ENCODE data around the gene SLC25A13.
"Not testable (repeated sequence)": the region's sequence is repeated elsewhere in the genome, so short reads cannot be mapped to it uniquely, and the experiment has no call there.

SLC25A13 gene

DNA sequence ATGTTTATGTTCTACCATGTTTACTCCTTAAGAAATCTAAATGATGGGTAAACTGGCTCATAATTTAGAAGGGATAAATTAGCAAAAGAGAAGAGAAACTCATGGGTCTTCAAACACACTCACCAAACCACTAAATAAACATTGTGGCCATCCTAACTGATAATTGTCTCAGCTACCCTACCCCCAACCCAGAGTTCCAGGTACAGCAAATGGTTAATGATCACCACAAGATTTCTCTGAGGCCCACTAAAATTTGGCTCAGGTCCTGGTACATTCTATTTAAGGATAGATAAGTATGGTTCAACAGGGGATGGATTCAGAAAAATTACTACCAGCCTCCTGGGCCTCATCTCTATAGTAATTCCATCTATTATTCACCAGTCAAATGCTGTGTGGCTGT, 21.4 kb downstream of the SLC25A13 start:
- no peak for DNase-seq (ENCODE audit: low read depth in 2 of 2)

DNA sequence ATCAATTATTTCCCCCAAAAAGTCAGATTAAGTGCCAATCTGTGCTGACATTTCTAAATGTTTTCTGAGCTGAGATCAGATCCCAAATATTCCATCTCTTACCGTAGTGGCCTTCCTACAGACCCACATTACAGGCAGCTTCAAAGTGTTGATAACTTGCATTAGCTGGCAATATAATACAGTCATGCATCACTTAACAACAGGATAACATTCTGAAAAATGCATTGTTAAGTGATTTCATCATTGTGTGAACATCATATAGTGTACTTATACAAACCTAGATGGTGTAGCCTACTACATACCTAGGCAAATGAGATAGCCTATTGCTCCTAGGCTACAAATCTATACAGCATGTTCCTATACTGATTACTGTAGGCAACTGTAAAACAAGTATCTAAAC, 22.4 kb downstream of the SLC25A13 start:
- DNase-seq (ENCODE audit: low read depth in 2 of 2): no peak

DNA sequence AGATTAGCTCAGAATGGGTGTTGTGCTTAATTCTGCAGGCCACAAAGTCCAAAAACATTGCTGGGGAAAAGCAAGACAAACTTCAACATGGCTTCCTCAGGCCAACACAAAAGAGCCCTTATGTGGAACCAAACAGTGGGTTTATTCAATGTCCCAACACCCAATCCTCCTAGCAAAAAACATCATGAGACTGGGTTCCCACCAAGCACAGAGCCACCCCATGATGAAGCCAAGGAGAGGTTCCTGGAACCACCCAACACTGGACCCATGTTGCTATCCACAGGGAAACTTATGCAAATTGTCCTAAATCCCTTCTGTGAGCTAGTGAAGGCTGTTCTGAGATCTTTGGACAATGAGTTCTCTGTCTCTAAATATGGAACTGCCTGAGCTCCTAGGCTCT, 24.0 kb downstream of the SLC25A13 start:
- no peak for DNase-seq (ENCODE audit: low read depth in 2 of 2)

DNA sequence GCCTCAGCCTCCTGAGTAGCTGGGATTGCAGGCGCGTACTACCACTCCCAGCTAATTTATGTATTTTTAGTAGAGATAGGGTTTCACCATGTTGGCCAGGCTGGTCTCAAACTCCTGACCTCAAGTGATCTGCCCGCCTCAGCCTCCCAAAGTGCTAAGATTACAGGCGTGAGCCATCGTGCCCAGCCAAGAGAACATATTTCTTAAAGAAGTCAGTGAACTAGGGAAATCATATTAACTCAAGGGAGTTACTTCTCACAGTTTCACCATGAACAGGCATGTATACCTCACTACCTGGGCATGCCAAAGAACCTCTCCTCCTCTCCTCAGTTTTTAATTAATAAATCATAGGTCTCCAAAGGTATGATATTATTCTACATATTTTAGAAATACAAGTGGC, 24.5 kb downstream of the SLC25A13 start:
- DNase-seq (ENCODE audit: low read depth in 2 of 2): not testable (repeated sequence)

DNA sequence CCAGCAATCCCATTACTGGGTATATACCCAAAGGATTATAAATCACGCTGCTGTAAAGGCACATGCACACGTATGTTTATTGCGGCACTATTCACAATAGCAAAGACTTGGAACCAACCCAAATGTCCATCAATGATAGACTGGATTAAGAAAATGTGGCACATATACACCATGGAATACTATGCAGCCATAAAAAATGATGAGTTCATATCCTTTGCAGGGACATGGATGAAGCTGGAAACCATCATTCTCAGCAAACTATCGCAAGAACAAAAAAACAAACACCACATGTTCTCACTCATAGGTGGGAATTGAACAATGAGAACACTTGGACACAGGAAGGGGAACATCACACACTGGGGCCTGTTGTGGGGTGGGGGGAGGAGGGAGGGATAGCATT, 28.0 kb downstream of the SLC25A13 start:
- DNase-seq (ENCODE audit: low read depth in 2 of 2): not testable (repeated sequence)

DNA sequence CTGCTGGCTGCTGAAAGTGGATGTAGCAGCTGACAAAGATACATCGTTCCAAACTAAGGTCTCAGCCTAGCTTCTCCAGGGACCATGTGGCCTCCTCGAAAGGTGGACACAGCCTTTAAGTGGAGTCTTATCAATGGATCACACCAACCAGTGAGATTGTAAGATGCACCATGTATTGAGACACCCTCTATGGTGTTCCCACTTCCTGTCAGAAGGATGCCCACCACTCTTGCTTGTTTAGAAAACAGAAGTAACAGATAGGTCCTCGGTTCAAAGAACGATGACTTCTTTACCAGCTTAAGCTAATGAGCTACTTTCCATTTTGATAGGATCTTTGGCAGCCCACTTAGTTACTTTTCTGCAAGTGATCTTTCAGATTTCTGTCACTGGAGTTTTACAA, 34.3 kb downstream of the SLC25A13 start:
- DNase-seq (ENCODE audit: low read depth in 2 of 2): no peak

DNA sequence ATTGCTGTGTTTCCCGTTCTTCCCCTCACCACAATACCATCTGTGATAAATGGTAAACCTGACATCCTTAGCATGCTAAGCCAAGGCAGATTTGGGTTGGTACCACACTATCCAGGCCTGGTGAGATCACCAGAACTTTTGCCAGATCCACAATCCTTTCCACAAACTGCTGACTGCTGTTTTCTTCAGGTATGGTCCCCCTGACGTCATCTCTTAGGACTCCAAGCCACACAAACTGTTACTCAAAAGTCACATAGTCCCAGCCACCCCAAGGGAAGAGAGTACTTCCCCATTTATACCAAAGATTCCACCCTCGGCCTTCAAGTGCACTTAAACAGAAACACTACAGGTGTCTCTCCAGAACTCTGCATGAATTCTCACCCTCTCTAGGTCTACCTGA, 34.8 kb downstream of the SLC25A13 start:
- DNase-seq (ENCODE audit: low read depth in 2 of 2): no peak

DNA sequence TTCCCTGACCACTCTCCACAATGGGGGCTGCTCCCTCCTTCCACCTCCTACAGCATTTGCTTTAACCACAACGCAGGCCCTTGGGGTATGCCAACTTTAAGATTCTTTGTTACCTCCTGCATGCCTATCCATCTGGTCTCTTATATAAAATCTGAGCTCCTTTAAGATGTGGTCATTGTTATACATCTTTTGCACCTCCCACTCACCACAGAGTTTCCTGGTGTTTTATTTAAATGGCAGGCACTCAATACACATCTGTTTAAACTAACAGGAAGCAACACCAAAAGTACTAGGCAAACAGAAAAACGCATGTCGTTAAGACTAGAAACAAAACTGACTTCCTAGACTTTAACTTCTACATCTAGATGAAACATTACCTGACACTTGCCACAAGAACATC, 36.3 kb downstream of the SLC25A13 start:
- no peak for DNase-seq (ENCODE audit: low read depth in 2 of 2)

DNA sequence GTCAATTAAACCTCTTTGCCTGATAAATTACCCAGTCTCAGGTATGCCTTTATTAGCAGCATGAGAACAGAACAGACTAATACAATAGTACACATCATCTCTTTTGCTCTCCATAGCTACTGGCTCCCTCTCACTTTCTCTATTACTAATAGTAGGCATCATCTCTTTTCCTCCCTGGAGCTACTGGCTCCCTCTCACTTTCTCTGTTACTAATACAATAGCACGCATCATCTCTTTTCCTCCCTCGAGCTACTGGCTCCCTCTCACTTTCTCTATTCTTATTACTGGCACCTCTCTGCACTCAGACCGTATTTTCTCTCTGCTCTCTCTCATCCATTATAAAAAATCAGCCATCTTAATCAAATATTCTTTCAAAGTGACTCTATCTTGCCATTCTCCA, 37.1 kb downstream of the SLC25A13 start:
- no peak for DNase-seq (ENCODE audit: low read depth in 2 of 2)

DNA sequence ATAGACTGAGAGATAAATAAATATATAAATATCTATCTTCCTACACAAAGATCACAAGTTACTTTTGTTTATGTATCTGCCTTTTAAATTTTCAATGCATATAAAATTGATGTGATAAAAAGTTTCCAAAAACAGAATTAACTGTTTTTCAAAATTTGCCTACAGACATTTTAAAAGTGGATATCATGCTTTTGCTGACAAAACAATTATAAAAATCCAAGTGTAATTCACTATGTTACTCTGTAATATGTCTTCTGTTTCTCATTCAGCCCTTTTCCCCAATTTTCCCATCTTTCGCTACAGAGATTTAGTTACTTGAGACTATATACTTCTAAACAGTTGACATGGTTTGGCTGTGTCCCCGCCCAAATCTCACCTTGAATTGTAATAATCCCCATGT, 37.7 kb downstream of the SLC25A13 start:
- DNase-seq (ENCODE audit: low read depth in 2 of 2): no peak

DNA sequence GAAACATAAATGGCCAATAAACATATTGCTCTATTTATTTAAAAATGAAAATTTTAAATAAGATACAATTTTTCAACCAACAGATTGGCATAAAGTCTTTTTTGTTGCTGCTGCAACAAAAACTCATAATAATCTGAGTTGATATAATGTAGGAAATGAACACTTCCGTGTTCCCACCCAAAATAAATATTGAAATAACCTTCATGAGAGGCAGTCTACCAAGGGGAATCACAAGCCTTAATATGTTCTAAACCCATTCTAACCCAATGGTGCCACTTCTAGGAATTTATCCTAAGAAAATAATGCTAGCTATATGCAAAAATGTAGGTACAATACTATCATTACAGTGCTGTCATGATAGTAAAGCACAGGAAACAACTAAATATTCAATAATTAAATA, 39.1 kb downstream of the SLC25A13 start:
- no peak for DNase-seq (ENCODE audit: low read depth in 2 of 2)

DNA sequence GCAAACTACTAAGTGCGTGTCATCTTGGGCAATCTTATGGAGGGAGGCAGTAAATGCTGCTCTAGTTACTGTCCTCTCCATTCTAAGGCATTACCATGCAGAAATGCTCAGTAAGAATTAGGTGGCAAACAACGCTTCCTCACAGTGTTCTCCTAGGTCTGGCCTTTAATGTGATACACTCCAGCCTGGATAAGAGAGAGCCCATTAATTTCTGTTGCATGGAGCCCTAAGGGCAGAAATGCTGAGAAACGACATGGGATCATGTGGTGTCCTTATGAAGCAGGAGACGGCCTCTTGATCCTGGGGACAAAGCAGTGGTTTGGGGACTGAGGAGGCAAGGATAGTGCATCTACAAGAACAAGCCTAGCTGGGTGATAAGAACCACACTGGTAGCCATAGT, 44.0 kb downstream of the SLC25A13 start:
- no peak for DNase-seq (ENCODE audit: low read depth in 2 of 2)

DNA sequence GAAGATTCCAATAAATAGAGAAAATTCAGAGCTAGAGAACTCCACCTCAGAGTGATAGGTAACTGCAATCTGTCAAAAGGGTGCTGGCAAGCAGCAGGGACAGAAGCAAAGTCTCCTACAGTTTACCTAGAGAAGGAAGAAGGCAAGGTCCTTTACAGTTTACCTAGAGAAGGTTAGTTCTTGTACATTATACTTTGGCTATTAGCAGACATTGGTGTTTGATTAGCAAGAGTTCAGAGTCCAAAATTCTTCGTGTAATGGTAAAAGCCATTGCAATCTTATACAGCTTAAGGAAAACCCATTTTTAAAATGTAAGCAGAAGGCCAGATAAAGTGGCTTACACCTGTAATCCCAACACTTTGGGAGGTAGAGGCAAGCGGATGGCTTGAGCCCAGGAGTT, 45.9 kb downstream of the SLC25A13 start:
- no peak for DNase-seq (ENCODE audit: low read depth in 2 of 2)

DNA sequence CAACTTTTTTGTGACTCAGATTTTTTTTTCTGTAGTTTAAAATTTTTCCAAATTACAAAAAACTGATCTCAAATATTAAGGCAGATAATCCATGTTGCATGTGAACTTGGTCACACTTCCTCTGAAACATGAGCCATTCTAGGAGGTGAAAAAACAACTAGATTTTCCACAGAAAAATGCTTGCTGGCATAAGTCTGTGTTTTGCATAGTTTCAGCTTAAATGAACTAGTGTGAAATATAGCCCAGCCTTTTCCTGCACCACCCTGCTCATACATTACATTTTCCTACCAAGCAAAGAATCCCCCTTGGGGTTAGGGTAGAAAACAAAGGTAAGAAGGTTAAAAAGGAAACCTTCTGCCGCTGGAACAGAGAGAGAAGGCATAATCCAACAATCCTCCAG, 48.2 kb downstream of the SLC25A13 start:
- DNase-seq (ENCODE audit: low read depth in 2 of 2): no peak

DNA sequence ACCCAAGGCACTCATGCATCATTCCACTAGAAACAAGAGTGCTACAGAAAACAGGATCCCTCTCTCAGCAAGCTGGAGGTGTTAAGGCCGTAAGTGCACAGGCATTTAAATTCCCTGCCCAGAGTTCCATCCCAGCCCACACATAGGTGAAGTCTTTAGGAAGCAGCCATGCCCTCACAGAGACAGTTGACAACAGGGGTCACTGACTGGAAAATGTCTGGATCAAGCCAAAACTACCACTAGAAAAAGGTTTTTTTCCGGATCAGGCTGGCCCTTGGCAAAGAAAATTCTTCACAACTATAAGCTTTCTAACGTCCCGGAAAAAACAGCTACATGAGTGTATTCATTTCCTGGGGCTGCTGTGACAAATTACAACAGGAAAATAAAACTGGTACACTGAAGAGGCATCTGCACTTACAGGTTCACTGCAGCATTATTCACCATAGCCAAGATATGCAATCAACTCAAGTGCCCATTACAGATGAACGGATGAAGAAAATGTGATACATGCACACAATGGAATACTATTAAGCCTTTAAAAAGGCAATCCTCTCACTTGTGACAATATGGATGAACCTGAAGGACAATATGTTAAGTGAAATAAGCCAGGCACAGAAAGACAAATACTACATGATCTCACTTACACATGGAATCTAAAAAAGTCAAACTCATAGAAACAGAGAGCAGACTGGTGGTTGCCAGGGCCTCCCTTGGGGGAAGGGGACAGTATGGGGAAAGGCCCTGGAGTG, 52.5 kb downstream of the SLC25A13 start:
- no peak for DNase-seq (ENCODE audit: low read depth in 2 of 2)

DNA sequence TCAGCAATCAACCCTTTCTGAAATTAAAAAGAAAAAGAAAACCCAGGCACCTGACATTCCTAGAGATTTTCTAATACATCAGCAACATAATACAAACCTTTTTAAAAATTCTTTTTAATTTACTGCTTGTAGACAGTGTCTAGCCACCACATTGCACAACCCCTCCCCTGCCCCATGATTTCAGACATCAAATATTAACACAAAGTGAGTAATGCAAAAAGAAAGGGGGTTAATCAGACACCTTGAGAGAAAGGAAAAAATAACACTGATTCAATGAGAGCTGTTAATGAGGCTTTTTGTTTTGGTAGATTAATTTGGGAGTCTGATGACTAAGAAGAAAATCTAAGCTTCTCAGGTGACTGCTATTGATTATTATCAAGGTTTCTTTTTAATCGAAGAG, 55.3 kb downstream of the SLC25A13 start:
- DNase-seq (ENCODE audit: low read depth in 2 of 2): no peak

DNA sequence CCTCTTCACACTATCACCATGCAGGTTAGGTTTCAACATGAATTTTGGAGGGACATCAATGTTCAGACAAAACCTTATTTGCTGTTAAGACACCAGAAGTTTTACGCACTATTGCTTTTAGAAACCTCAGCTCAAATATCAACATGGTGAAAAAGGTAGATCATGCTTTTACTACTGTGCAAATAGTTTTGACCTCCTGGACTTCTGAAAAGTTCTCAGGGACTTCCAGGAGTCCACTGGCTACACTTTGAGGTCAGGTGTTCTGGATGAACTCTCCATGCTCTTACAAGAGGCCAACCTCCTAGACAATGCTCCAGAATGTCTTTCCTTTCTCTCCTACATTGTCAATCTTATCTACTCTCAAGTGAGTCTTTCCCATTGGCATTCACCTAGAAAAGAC, 55.9 kb downstream of the SLC25A13 start:
- no peak for DNase-seq (ENCODE audit: low read depth in 2 of 2)

DNA sequence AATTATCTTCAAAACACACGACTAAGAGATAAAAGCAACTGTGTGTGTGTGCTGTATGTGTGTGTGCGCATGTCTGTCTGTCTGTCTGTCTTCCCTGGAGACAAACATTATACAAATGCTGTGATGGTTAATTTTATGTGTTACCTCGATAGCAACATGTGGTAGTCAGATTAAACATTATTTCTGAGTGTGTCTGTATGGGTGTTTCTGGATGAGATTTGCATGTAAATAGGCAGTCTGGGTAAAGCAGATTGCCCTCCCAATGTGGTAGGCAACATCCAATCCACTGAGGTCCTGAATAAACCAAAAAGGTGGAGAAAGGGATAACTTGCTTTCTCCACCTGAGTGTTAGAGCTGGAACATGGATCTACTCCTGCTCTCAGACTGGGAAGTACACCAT, 67.9 kb downstream of the SLC25A13 start:
- no peak for DNase-seq (ENCODE audit: low read depth in 2 of 2)

DNA sequence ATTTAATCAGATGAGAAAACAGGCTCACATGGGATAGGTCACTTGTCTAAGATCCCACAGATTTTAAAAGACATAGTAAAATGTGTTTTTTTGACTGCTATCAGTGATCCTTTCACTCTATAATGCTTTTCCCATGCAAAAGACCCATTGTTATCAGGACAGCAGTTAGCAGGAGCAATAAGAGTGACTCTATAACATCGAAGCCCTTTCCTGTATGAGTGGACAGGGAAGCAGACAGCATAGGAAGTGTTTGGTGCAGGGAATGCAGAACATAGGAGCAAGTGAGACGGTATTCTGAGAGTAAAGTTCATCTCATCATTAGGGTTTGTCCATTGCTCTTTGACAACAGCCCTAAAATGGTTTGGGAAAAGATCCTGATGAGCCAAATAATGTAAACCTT, 68.5 kb downstream of the SLC25A13 start:
- no peak for DNase-seq (ENCODE audit: low read depth in 2 of 2)

DNA sequence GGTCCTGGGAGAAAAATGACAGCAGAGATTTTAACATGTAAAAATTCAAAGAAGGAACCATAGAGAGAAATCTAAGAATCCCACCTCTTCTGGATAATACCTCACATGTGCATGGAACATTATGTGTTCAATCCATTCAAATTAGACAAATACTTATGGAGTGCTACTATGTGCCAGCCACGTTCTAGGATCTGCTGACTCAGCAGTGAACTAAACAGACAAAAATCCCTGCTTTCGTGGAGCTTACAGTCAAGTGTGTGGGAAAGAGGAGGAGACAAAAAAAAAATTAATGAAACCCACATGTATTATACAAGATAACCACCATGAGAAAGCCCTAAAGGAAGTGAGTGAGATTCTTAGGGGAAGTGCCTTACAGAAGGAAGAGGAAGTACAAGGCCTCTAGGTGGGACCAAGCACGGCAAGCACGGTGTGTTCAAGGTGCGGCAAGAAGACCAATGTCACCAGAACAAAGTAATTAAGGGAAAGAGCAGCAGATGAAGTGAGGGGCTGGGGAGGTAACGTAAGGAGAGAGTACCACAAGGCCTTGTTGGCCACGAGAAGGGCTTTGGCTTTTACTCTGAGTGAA, 71.0 kb downstream of the SLC25A13 start:
- no peak for DNase-seq (ENCODE audit: low read depth in 2 of 2)

DNA sequence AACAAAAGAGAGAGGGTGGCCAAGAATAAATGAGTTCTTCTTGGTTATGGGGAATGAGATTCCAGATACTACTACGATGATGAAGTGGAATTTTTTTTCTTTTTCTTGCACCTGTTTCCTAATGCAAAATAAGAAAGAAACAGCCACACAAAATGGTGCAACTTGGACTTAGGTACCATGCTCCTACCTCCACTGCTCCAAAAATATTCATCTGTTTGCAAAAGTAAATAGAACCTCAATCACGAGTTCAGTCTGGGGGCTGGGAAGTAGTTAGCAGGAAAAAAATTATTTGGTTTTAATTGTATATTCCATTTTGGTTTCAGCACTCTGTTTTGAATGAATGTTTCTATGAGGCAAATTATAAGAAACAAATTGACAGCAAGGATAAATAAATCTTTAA, 73.5 kb downstream of the SLC25A13 start:
- DNase-seq (ENCODE audit: low read depth in 2 of 2): no peak

DNA sequence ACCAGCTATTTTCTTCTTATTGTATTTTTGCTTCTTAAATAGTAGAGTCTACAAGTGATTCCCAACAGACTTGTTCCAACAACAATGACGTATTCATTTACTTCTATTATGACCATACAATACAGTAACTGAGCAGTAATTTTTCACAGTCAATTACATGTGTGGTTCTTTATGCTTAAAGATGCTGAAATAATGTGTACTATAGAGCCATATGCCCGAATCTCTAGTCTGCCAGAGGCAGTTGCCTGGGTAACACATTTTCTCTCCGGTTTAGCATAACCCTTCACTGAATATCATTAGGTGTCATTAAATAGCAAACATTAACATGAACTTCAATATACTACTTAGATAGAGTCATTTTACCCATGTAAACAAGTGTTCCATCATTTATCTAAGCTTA, 75.0 kb downstream of the SLC25A13 start:
- DNase-seq (ENCODE audit: low read depth in 2 of 2): no peak

DNA sequence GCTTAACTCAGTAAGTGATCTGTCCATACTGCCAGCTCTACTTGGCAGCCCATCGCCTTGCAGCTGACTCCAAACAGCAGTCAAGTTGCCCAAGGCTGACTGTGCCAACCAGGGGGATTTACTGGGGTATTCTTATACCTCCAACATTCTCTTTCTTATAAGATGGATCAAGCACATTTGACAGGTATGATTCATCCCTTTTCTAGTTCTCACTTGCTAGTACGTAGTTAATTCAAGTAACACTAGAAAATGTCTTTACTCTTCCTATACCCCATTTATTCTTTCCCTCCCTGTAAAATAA, 77.0 kb downstream of the SLC25A13 start:
- DNase-seq (ENCODE audit: low read depth in 2 of 2): no peak

Measured in stimulated activated CD4-positive, alpha-beta T cell treated with anti-CD3 and anti-CD28 coated beads, Interleukin-1b, Interleukin-23, amount 100 ng/mL, for 4 hours (primary cell).